Common myeloid progenitor, CD34-positive (primary cell): ENCODE measurements around the gene ATP1A1.

Experiments
- CTCF ChIA-PET: fragments of 350-600 bp; sonication (Branson Sonifier 250); formaldehyde crosslinking; loops from one replicate; lab custom pipeline; 2021; ENCODE audit warnings: antibody characterized with exemption; lab: Charles Lee
- POLR2A ChIA-PET: fragments of 350-600 bp; sonication (Branson Sonifier 250); formaldehyde crosslinking; loops from one replicate; lab custom pipeline; 2021; ENCODE audit warnings: antibody characterized with exemption; lab: Charles Lee
- DNase-seq, 3 donors: peaks; one replicate each; pipeline versions ENCODE4 v3.0.0 to v3.0.0-alpha.2; 2013
- H3K27ac ChIP-seq, 2 experiments: 1 replicate in 1 of 2; 2 replicates in 1 of 2; pipeline ENCODE4 v1.7.0; 2013; ENCODE audit warnings: inconsistent platforms in 2 of 2, low read length in 2 of 2, mild to moderate bottlenecking in 2 of 2, low read depth in 1 of 2, moderate library complexity in 1 of 2; ENCODE audit not compliant: severe bottlenecking in 2 of 2, insufficient read depth in 1 of 2, poor library complexity in 1 of 2
- H3K27me3 ChIP-seq, 5 experiments: replicated peaks in 2 of 5; 1 replicate in 3 of 5; 2 replicates in 2 of 5; pipeline versions ENCODE4 v1.6.1 to v1.7.0; 2013; ENCODE audit warnings: low read length in 4 of 5, mild to moderate bottlenecking in 2 of 5, moderate library complexity in 2 of 5, inconsistent platforms in 1 of 5; ENCODE audit not compliant: insufficient read depth in 5 of 5, control insufficient read depth in 4 of 5
- H3K36me3 ChIP-seq, 4 experiments: 1 replicate in 2 of 4; 2 replicates in 2 of 4; pipeline versions ENCODE4 v1.6.1 to v1.7.0; 2013; ENCODE audit warnings: low read length in 3 of 4, control low read depth in 1 of 4, mild to moderate bottlenecking in 1 of 4; ENCODE audit not compliant: control insufficient read depth in 4 of 4, insufficient read depth in 4 of 4
- H3K4me1 ChIP-seq, 4 experiments: 1 replicate in 3 of 4; 2 replicates in 1 of 4; pipeline versions ENCODE4 v1.6.1 to v1.7.1; 2013; ENCODE audit warnings: low read length in 3 of 4, mild to moderate bottlenecking in 3 of 4, control low read depth in 1 of 4, inconsistent platforms in 1 of 4, moderate library complexity in 1 of 4; ENCODE audit not compliant: control insufficient read depth in 4 of 4, insufficient read depth in 4 of 4; ENCODE audit errors: control extremely low read depth in 1 of 4
- H3K4me3 ChIP-seq, 7 experiments: 1 replicate in 4 of 7; 2 replicates in 3 of 7; pipeline versions ENCODE4 v1.5.1 to v1.7.0; 2013; ENCODE audit warnings: mild to moderate bottlenecking in 7 of 7, low read length in 6 of 7, moderate library complexity in 6 of 7, inconsistent platforms in 2 of 7, low read depth in 2 of 7, control low read depth in 1 of 7; ENCODE audit not compliant: insufficient read depth in 4 of 7, control insufficient read depth in 1 of 7; ENCODE audit errors: extremely low read depth in 1 of 7
- H3K9me3 ChIP-seq, 5 experiments: 1 replicate in 4 of 5; 2 replicates in 1 of 5; pipeline versions ENCODE4 v1.6.1 to v1.7.1; 2013; ENCODE audit warnings: low read length in 4 of 5, mild to moderate bottlenecking in 2 of 5, inconsistent platforms in 1 of 5, low read depth in 1 of 5, moderate library complexity in 1 of 5; ENCODE audit not compliant: control insufficient read depth in 4 of 5, insufficient read depth in 2 of 5; ENCODE audit errors: control extremely low read depth in 1 of 5
- WGBS: methylation state at CpG from one replicate; pipeline ENCODE4 v1.1.5; 2013; ENCODE audit not compliant: insufficient coverage; 5-methylcytosine and 5-hydroxymethylcytosine counted together

The ATP1A1 gene

DNA sequence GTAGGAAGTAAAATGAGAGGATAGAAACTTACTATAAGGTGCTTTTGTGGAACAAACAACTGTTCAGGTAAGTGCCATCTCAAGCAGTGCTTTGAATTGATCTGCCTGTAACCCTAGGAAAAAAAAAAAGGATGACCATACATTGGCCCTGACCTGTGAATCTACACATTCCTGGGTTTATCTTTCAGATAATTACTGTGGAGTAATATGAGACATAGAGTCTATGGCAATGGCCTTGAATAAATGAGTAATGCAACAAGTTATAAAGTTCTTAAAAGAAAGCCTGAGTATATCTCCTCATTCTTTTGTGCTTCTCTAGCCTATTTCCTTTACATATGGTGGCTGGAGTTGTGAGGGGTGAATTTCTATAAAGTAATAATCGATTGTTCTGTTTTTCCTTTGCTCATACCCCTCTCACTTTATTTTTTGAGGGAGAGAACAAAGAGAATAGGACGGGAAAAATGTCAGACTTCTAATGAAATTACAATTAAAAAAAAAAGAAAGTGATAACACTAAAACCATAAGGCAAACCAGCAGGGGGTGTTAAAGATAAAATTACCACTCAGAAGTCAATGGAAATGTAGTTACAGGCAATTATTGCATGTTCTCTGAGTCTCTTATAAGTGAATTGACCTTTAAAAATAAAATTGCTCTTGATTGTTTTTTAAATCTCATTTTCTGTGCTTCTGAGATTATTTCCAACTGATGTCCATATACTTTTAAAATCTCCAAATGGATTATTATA, 12.4 kb upstream of the ATP1A1 start:
- peaks cover 0 to 2% (median 0%) of the 10 kb centered on the region in 5 experiments for H3K9me3 ChIP-seq
- POLR2A ChIA-PET = no interaction called here
- no peak overlapping the region for H3K27ac ChIP-seq
- no peak overlapping the region for H3K4me3 ChIP-seq
- H3K36me3 ChIP-seq = no peaks in the 10 kb centered on the region
- H3K4me1 ChIP-seq = no peaks in the 10 kb centered on the region
- WGBS = no CpG with 5 or more reads among the region's 2 CpGs
- CTCF ChIA-PET = interaction anchor here (1.0 kb wide), 1 partner anchor 16 kb away, joined by 3 read pairs; no protein-coding TSS in a partner anchor
- peak in 2 of 3 donors; percentile 19 to 21 for DNase-seq
- H3K27me3 ChIP-seq = no peaks in the 10 kb centered on the region

DNA sequence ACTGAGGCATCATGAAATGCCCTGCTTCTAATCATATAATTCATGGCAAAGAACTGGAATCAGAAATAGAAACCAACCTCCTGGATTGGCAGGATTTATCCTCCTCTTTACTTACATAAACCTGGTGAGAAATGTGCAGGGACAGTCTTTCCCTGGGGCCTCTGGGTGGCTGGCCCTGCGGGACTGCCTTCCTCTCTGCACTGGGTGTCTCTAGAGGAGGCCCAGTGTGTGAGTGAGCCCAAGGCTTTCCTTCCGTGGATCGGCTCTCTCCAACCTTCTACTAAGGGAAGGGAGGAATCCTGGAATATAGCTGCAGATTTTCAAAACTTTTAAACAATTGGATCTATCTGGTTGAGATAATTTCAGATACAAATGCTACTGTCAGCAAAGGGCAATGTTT, 11.4 kb upstream of the ATP1A1 start:
- Histone ChIP-seq H3K27ac (no peak overlapping the region), H3K4me1 (no peaks in the 10 kb centered on the region), H3K9me3 (peaks cover 0 to 2% (median 0%) of the 10 kb centered on the region in 5 experiments), H3K4me3 (no peak overlapping the region), H3K36me3 (no peaks in the 10 kb centered on the region), H3K27me3 (no peaks in the 10 kb centered on the region)
- no peak for DNase-seq
- ChIA-PET POLR2A (no interaction called here), CTCF (no interaction called here)
- WGBS = no CpG with 5 or more reads among the region's 3 CpGs

DNA sequence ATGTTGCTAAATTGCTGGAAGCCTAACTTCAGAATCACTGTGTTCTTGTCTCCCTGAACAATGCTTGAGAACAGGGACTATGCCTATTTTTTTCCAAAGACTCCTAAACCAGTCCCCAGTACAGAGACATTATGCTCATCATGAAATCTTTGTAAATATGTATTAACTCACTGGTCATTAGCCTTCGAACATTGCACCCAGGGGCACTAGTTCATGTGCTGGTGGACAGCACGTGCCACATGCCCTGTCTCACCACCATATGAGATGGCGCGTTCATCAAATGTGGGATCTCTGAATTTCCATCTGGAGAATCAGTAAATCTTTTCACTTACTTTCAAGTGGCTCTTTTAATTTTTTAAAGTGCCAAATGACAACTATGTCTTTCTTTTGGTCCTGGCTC, 11.0 kb upstream of the ATP1A1 start:
- Histone ChIP-seq H3K27me3 (no peaks in the 10 kb centered on the region), H3K36me3 (no peaks in the 10 kb centered on the region), H3K4me3 (no peak overlapping the region), H3K27ac (no peak overlapping the region), H3K9me3 (peaks cover 0 to 2% (median 0%) of the 10 kb centered on the region in 5 experiments), H3K4me1 (no peaks in the 10 kb centered on the region)
- DNase-seq = no peak
- POLR2A ChIA-PET = no interaction called here
- 98% methylated on average over 4 of the region's 4 CpGs for WGBS
- CTCF ChIA-PET = no interaction called here

DNA sequence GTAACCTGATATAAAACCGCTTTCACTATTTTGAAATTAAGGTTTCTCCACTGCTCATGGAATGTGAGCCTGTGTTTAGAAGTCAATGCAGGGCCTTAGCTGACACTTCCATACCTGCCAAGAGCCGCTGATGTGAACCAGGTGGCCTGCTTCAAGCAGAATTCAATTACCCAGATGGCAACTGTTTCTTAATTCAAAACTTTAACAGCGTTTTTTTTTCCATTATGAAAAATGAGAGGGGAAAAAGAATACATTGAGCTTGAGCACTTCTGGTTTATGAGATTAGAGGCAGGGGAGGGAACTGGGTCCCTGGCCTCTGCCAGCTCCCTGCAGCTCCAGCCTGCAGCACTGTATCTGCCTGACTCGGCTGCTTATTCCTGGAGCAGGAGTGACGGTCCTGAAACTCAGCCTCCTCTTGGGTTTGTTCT, 7.7 kb upstream of the ATP1A1 start:
- 100% methylated on average over 2 of the region's 5 CpGs for WGBS
- POLR2A ChIA-PET = no interaction called here

DNA sequence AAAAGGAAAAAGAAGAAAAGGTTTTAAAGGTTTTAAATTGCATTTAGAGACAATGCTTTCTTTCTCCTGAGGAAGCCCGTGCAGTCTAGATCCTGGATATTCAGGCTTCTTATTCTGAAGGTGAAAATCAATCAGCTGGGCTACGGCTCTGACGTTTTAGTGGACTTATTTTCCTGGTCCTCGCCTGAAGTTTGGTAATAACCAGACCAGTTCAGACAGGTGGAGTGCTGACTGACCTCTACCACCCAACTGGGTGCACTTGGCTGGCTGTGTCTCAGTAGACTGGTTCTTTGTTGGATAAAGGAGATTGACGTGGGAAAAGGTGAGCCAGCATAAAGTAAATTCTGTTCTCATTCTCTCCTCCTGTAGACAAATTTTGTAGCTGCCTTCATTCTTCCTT, 7.2 kb upstream of the ATP1A1 start:
- DNase-seq = no peak
- 89% methylated on average over 1 of the region's 5 CpGs for WGBS
- Histone ChIP-seq H3K27ac (no peak overlapping the region), H3K36me3 (no peaks in the 10 kb centered on the region), H3K27me3 (peaks cover 0 to 6% (median 3%) of the 10 kb centered on the region in 5 experiments), H3K4me1 (no peaks in the 10 kb centered on the region), H3K4me3 (no peak overlapping the region), H3K9me3 (peaks cover 0 to under 1% (median 0%) of the 10 kb centered on the region in 5 experiments)
- POLR2A ChIA-PET = no interaction called here
- CTCF ChIA-PET = interaction anchor here (2.4 kb wide), 1 partner anchor 119 kb away, joined by 6 read pairs; no protein-coding TSS in a partner anchor

More for the DNA sequence above, 7.7 kb upstream of the ATP1A1 start:
- Histone ChIP-seq H3K9me3 (peaks cover 0 to 2% (median 0%) of the 10 kb centered on the region in 5 experiments), H3K27me3 (peaks cover 0 to 4% (median 0%) of the 10 kb centered on the region in 5 experiments), H3K36me3 (no peaks in the 10 kb centered on the region), H3K4me3 (no peak overlapping the region), H3K27ac (no peak overlapping the region), H3K4me1 (no peaks in the 10 kb centered on the region)
- CTCF ChIA-PET = interaction anchor here (2.4 kb wide), 1 partner anchor 120 kb away, joined by 6 read pairs; no protein-coding TSS in a partner anchor
- DNase-seq = no peak

DNA sequence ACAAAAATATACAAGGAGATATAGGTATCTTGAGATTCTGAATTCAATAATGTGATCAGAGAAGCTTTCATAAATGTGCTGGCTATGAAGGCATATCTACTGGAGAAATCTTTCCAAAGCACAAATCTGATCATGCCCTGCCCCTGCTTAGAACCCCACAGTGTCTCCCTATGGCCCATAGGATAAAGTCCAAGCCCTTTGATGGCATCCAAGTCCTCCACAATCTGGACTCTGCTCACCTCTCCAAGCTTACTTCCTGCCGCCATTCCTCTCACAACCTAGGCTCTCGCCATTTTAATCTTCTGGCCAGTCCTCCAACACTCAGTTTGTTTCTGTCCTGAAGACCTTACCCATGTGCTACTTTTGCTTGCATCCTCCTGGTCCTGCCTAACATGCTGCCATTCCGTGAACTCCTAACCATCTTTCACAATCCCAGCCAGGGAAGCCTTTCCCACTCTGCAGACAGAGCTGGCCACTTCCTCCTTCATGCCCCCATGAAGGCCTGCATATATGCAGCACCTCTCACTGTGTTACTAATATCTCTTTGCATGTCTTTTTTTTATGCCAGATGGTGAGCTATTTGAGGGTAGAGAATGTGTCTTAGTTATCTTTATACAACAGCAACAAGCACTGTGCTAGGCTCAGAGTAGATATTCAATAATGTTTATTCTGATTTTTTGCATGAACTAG, 5.6 kb upstream of the ATP1A1 start:
- H3K36me3 ChIP-seq = no peaks in the 10 kb centered on the region
- peaks cover 0 to 9% (median 3%) of the 10 kb centered on the region in 5 experiments for H3K27me3 ChIP-seq
- H3K9me3 ChIP-seq = no peaks in the 10 kb centered on the region
- CTCF ChIA-PET = no interaction called here
- WGBS = 97% methylated on average over 3 of the region's 3 CpGs
- POLR2A ChIA-PET = no interaction called here
- H3K4me1 ChIP-seq = peaks cover 0 to 4% (median 2%) of the 10 kb centered on the region in 4 experiments
- no peak for DNase-seq
- H3K4me3 ChIP-seq = no peak overlapping the region
- no peak overlapping the region for H3K27ac ChIP-seq

DNA sequence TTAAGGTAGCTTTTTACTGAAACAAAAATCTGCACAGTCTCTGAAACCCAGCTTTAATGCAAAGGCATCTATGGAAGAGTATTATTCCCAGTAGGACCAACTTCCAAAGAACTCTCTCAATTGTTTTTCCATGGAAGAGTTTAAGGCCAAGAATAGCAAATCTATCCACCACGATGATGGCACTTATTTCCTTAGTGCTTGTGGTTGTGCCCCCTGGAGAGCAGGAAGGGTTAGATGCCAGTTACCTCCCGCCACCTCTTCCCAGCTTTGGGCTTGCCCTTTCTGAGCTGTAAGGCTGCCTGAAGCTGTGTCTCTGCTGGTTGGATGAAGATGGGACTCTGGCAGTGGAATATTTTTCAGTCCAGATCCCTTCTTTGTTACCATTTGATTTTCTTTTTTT, 4.8 kb upstream of the ATP1A1 start:
- ChIA-PET CTCF (interaction anchor here (1.0 kb wide), 1 partner anchor 116 kb away, joined by 3 read pairs; no protein-coding TSS in a partner anchor), POLR2A (no interaction called here)
- peaks cover 0 to 7% (median 3%) of the 10 kb centered on the region in 4 experiments for H3K4me1 ChIP-seq
- H3K27ac ChIP-seq = no peak overlapping the region
- no peak overlapping the region for H3K4me3 ChIP-seq
- no peaks in the 10 kb centered on the region for H3K36me3 ChIP-seq
- H3K27me3 ChIP-seq = peaks cover 0 to 9% (median 3%) of the 10 kb centered on the region in 5 experiments
- 100% methylated on average over 1 of the region's 2 CpGs for WGBS
- no peaks in the 10 kb centered on the region for H3K9me3 ChIP-seq
- no peak for DNase-seq
